HG02571 (cell line): ENCODE data around the gene FBXO17.
"Not testable (repeated sequence)": the region's sequence is repeated elsewhere in the genome, so short reads cannot be mapped to it uniquely, and the experiment has no call there.

Experiments used
- ATAC-seq: cut with Tn5 transposase; IDR thresholded peaks from one replicate; pipeline ENCODE4 v1.9.1; 2021; ENCODE audit warnings: mild to moderate bottlenecking, moderate library complexity; ENCODE audit not compliant: unreplicated experiment

Gene FBXO17

GRCh38 chr19:38975214-38975860 lies at the start of gene FBXO17:
TSS of gene FBXO17 (minus strand) at chr19:38975742. CDS start at chr19:38950319, 25,423 bp downstream.
- ATAC-seq, result no peak

GRCh38 chr19:39024875-39025641 lies 49.5 kb upstream of the FBXO17 start:
- no peak for ATAC-seq

- no peak for ATAC-seq
Observed at GRCh38 chr19:39021063-39021462, 45.5 kb upstream of the FBXO17 start.

- ATAC-seq, result no peak
Observed at GRCh38 chr19:39017646-39018045, 42.1 kb upstream of the FBXO17 start.

- no peak for ATAC-seq
Observed at GRCh38 chr19:39017026-39017425, 41.5 kb upstream of the FBXO17 start.

GRCh38 chr19:39014037-39014436 lies 38.5 kb upstream of the FBXO17 start:
- no peak for ATAC-seq

GRCh38 chr19:39009001-39009400 lies 33.5 kb upstream of the FBXO17 start:
- ATAC-seq, result no peak

- ATAC-seq, result no peak
Observed at GRCh38 chr19:39008137-39008536, 32.6 kb upstream of the FBXO17 start.

- no peak for ATAC-seq
Observed at GRCh38 chr19:39007096-39007495, 31.6 kb upstream of the FBXO17 start.

GRCh38 chr19:39004403-39004802 lies 28.9 kb upstream of the FBXO17 start:
- ATAC-seq, result no peak

- ATAC-seq, result no peak
Observed at GRCh38 chr19:39003796-39004195, 28.3 kb upstream of the FBXO17 start.

GRCh38 chr19:39003188-39003587 lies 27.6 kb upstream of the FBXO17 start:
- no peak for ATAC-seq

- no peak for ATAC-seq
Observed at GRCh38 chr19:39001041-39001440, 25.5 kb upstream of the FBXO17 start.

- ATAC-seq, result not testable (repeated sequence)
Observed at GRCh38 chr19:38997576-38997975, 22.0 kb upstream of the FBXO17 start.

GRCh38 chr19:38993271-38993670 lies 17.7 kb upstream of the FBXO17 start:
- ATAC-seq, result no peak

GRCh38 chr19:38990949-38991697 lies 15.6 kb upstream of the FBXO17 start:
- no peak for ATAC-seq

GRCh38 chr19:38989614-38990013 lies 14.1 kb upstream of the FBXO17 start:
- not testable (repeated sequence) for ATAC-seq

GRCh38 chr19:38989066-38989605 lies 13.6 kb upstream of the FBXO17 start:
- ATAC-seq, result no peak

- not testable (repeated sequence) for ATAC-seq
Observed at GRCh38 chr19:38988627-38989026, 13.1 kb upstream of the FBXO17 start.

- ATAC-seq, result not testable (repeated sequence)
Observed at GRCh38 chr19:38987745-38988144, 12.2 kb upstream of the FBXO17 start.

- no peak for ATAC-seq
Observed at GRCh38 chr19:38985262-38985661, 9.7 kb upstream of the FBXO17 start.
